K562 (cell line): ENCODE data around the gene TTLL10. TPM values are rescaled to one million over a fixed set of nuclear protein-coding genes. Genes with fewer than 3 reads are reported as not detected.

Source experiments
- ATF3 ChIP-seq, 2 experiments: fragments of 450-650 bp in 1 of 2; sonication (generic) in 1 of 2; formaldehyde crosslinking in 1 of 2; IDR thresholded peaks in 1 of 2; conservative IDR thresholded peaks in 1 of 2; 2 replicates each; pipeline versions ENCODE4 v1.6.1 to v1.8.1; 2016 to 2023; ENCODE audit warnings: mild to moderate bottlenecking in 2 of 2, moderate library complexity in 2 of 2, inconsistent platforms in 1 of 2, missing genetic modification reagents in 1 of 2
- CCNT2 ChIP-seq: IDR thresholded peaks from 2 replicates; pipeline ENCODE4 v1.6.1; 2011; ENCODE audit warnings: borderline replicate concordance, low read depth, mild to moderate bottlenecking, moderate library complexity, mixed read lengths, low read length; ENCODE audit not compliant: insufficient read length; ENCODE audit errors: extremely low read depth
- CHCHD3 ChIP-seq: fragments of 250-450 bp; sonication (Bioruptor Pico); IDR thresholded peaks from 2 replicates; pipeline ENCODE4 v2.1.2; 2022; ENCODE audit warnings: mild to moderate bottlenecking
- DPF2 ChIP-seq: fragments of 450-650 bp; IDR thresholded peaks from 2 replicates; pipeline ENCODE4 v1.6.1; 2016
- FOSL1 ChIP-seq: fragments of 200-800 bp; sonication (Bioruptor generic); conservative IDR thresholded peaks from 2 replicates; pipeline ENCODE4 v1.6.1; 2016; ENCODE audit warnings: missing genetic modification characterization, missing compliant biosample characterization
- HEY1 ChIP-seq: fragments of 250-450 bp; sonication (Bioruptor Pico); IDR thresholded peaks from 2 replicates; pipeline ENCODE4 v1.5.0; 2020; ENCODE audit warnings: mild to moderate bottlenecking, moderate library complexity, borderline replicate concordance
- KDM4B ChIP-seq, 2 experiments: fragments of 450-650 bp in 1 of 2; sonication (generic) in 1 of 2; IDR thresholded peaks; 2 replicates each; pipeline ENCODE4 v1.6.1; 2016 to 2017; ENCODE audit warnings: borderline replicate concordance in 2 of 2, antibody characterized with exemption in 1 of 2, low read depth in 1 of 2, mild to moderate bottlenecking in 1 of 2
- KLF1 ChIP-seq: fragments of 450-650 bp; IDR thresholded peaks from 2 replicates; pipeline ENCODE4 v1.6.1; 2016; ENCODE audit warnings: missing genetic modification characterization, missing compliant biosample characterization
- MXI1 ChIP-seq: IDR thresholded peaks from 2 replicates; pipeline ENCODE4 v1.6.1; 2011; ENCODE audit warnings: low read depth, mild to moderate bottlenecking, improper control_type of control experiment, low read length
- MYC ChIP-seq, 2 experiments: fragments of 250-450 bp in 1 of 2; sonication (Bioruptor Pico) in 1 of 2; IDR thresholded peaks; 2 replicates each; pipeline versions ENCODE4 v1.5.1 to v1.6.1; 2012 to 2021; ENCODE audit warnings: low read depth in 2 of 2, borderline replicate concordance in 1 of 2, improper control_type of control experiment in 1 of 2, low read length in 1 of 2, mild to moderate bottlenecking in 1 of 2, moderate library complexity in 1 of 2
- POLR2H ChIP-seq: IDR thresholded peaks from 2 replicates; pipeline ENCODE4 v1.6.1; 2016; ENCODE audit warnings: missing genetic modification characterization, low read depth, mild to moderate bottlenecking, control low read depth, missing compliant biosample characterization, moderate library complexity
- PTTG1 ChIP-seq: fragments of 450-650 bp; IDR thresholded peaks from 2 replicates; pipeline ENCODE4 v1.6.1; 2016; ENCODE audit warnings: low read depth, mild to moderate bottlenecking, missing genetic modification characterization, missing compliant biosample characterization
- RBFOX2 ChIP-seq: fragments of 200-400 bp; formaldehyde crosslinking; IDR thresholded peaks from 2 replicates; pipeline ENCODE4 v1.6.1; 2017; ENCODE audit warnings: low read depth, mild to moderate bottlenecking, low read length, moderate library complexity
- SRSF3 ChIP-seq: fragments of 200-400 bp; formaldehyde crosslinking; IDR thresholded peaks from 2 replicates; pipeline ENCODE4 v1.6.1; 2016; ENCODE audit warnings: mild to moderate bottlenecking, low read length, moderate library complexity; ENCODE audit not compliant: insufficient read depth
- VEZF1 ChIP-seq: fragments of 200-800 bp; sonication (Bioruptor generic); IDR thresholded peaks from 2 replicates; pipeline ENCODE4 v1.6.1; 2017; ENCODE audit warnings: missing genetic modification characterization, missing compliant biosample characterization
- ZBTB1 ChIP-seq: sonication (generic); formaldehyde crosslinking; IDR thresholded peaks from 2 replicates; pipeline ENCODE4 v1.8.1; 2023; ENCODE audit warnings: missing genetic modification reagents, low read depth, mild to moderate bottlenecking, borderline replicate concordance
- ZBTB49 ChIP-seq: sonication (generic); formaldehyde crosslinking; IDR thresholded peaks from 2 replicates; pipeline ENCODE4 v1.8.0; 2022; ENCODE audit warnings: missing genetic modification reagents, mild to moderate bottlenecking, borderline replicate concordance
- polyA plus RNA-seq, 8 experiments: library from polyadenylated mRNA; depleted of rRNA in 4 of 8; stranded (reverse) in 5 of 8; unstranded in 3 of 8; fragments of >200 nt; fragmentation: Nextera tagmentation in 2 of 8; fragmentation: Illumina TruSeq in 1 of 8; extraction: Ambion mirVana in 2 of 8; extraction: Trizol in 1 of 8; gene quantifications; 2 replicates each; pipeline versions ENCODE4 v1.2.1 to v1.2.3, GENCODE V29; 2011 to 2014; ENCODE audit warnings: inconsistent platforms in 1 of 8, missing spikeins in 1 of 8
- total RNA-seq, 7 experiments: library from RNA; depleted of rRNA in 6 of 7; stranded (reverse); fragments of >200 nt in 6 of 7; fragmentation: Illumina TruSeq in 2 of 7; extraction: Trizol in 2 of 7; gene quantifications; 2 replicates each; pipeline versions ENCODE4 v1.2.1 to v1.2.3, GENCODE V29; 2011 to 2021; ENCODE audit warnings: low replicate concordance in 1 of 7
- TF ChIP-seq, protein P1 (sequence below): fragments of 450-650 bp; formaldehyde crosslinking; IDR thresholded peaks from 2 replicates; pipeline ENCODE4 v1.4.0; 2020; ENCODE audit warnings: mild to moderate bottlenecking

The TTLL10 gene
- total and polyA plus RNA-seq, 9 of the 15 experiments (the other 6 are each of a cell fraction or from before 2014, with no cell fraction given) = not detected

DNA sequence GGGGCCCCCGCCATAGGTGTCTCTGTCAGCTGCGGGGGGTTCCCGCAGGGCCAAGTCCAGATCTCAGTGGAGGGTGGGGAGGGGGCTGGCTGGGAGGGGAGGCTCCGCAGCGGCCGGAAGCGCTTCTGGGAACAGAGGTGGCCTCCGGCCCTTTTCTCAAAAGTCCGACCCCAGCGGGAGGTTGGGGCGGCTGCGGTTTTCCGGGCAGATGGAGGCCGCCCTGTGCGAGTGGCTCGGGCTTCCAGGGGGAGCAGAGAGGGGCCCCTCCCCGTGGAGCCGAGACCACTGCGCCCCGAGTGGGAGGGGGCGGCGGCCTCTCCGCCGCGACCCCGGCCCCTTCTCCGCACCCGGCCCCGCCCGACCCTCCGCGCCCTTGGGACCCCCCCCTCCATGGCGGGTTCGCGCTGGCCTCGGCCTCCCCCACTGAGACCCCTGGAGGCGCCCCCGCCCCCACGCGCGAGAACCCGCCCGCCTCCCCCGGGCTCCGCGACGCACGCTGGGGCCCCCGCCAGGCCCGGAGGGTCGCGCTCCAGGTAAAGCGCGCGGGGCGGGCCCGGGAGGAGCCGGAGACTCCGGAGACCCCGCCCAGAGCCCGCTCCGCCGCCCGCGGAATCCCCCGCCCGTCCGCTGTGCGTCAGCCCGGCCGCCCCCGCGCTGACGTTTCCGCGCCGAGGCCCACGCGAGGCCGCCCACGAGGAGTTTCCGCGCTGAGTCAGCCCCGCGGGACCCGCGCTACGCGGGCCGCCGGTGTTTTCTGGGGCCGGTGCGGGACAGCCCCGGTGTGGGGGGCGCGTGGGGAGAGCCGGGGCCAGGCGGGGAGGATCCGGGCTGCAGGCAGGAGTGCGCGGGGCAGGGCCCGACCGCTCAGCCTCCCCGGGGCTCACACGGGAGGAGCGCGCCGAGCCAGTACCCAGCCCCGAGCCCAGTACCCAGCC lies 27.5 kb downstream of the TTLL10 start (continued):
- TF ChIP-seq ZBTB49 (CRISPR knock-in tag) (no peak), KDM4B (IDR thresholded peaks at IDR 0.05; ENCODE audit: borderline replicate concordance in 2 of 2, low read depth in 1 of 2) (no peak), CCNT2 (peak; percentile 82), MYC (IDR thresholded peaks at IDR 0.05; ENCODE audit: low read depth, low read length) (peak; percentile 55; the same call in 1 of the 2 replicates), MYC (CRISPR knock-in tag; IDR thresholded peaks at IDR 0.05; ENCODE audit: borderline replicate concordance, low read depth) (no peak), KLF1 (tag) (no peak), RBFOX2 (peak; percentile 60; the same call in 1 of the 2 replicates), PTTG1 (tag) (no peak), VEZF1 (CRISPR knock-in tag) (peak; percentile 94), FOSL1 (tag) (peak; percentile 87), SRSF3 (no peak), POLR2H (no peak), MXI1 (no peak), ATF3 (IDR thresholded peaks at IDR 0.05) (peak; percentile 58; the same call in 1 of the 2 replicates), ATF3 (CRISPR knock-in tag; conservative IDR thresholded peaks at IDR 0.05) (0 out of 2 replicates have a peak, but pooled peaks have one; percentile 46), DPF2 (peak; percentile 52; the same call in 1 of the 2 replicates), CHCHD3 (CRISPR knock-in tag) (no peak), HEY1 (CRISPR knock-in tag) (no peak), ZBTB1 (CRISPR knock-in tag) (no peak; the same call in 1 of the 2 replicates)
- TF ChIP-seq, protein P1, sequence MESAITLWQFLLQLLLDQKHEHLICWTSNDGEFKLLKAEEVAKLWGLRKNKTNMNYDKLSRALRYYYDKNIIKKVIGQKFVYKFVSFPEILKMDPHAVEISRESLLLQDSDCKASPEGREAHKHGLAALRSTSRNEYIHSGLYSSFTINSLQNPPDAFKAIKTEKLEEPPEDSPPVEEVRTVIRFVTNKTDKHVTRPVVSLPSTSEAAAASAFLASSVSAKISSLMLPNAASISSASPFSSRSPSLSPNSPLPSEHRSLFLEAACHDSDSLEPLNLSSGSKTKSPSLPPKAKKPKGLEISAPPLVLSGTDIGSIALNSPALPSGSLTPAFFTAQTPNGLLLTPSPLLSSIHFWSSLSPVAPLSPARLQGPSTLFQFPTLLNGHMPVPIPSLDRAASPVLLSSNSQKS (CRISPR knock-in tag) = no peak
